NCI-H2107 treated with DMSO at 0.1 percent for 48 hours (cell line): Measurements from ENCODE around the gene CYP2C18.
"Not testable (repeated sequence)": the region's sequence is repeated elsewhere in the genome, so short reads cannot be mapped to it uniquely, and the experiment has no call there.

ENCODE experiments used
- DNase-seq: peaks from one replicate; lab custom pipeline; 2025; ENCODE audit not compliant: unreplicated experiment; lab: John Stamatoyannopoulos, UW

The CYP2C18 gene

DNA sequence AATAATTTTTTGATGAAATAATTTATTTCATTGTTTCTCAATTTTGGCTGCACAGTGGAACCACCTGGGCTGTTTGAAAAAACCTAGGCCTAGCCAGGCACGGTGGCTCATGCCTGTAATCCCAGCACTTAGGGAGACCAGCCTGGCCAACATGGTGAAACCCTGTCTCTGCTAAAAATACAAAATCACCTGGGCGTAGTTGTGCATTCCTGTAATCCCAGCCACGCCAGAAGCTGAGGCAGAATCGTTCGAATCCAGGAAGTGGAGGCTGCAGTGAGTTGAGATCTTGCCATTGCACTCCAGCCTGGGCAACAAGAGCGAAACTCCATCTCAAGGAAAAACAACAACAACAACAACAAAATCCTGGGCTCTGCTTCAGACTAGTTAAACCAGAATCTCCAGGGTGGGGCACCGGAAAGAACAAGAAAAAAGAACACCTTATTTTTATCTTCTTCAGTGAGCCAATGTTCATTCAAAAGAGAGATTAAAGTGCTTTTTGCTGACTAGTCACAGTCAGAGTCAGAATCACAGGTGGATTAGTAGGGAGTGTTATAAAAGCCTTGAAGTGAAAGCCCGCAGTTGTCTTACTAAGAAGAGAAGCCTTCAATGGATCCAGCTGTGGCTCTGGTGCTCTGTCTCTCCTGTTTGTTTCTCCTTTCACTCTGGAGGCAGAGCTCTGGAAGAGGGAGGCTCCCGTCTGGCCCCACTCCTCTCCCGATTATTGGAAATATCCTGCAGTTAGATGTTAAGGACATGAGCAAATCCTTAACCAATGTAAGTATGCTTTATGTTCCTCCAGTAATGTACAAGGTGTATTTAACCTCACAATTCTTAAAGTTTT, at the start of gene CYP2C18:
CYP2C18 (plus strand) TSS at position 516 of the 841 bp plus-strand sequence; CDS start at position 607, 91 bp downstream.
- DNase-seq, result no peak

DNA sequence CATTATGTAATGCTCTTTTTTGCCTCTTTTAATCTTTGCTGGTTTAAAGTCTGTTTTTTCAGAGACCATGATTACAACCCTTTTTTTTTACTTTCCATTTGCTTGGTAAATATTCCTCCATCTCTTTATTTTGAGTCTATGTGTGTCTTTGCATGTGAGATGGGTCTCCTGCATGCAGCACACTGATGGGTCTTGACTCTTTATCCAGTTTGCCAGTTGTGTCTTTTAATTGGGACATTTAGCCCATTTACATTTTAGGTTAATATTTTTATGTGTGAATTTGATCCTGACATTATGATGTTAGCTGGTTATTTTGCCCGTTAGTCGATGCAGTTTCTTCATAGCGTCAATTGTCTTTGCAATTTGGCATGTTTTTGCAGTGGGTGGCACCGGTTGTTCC, 45.4 kb upstream of the CYP2C18 start:
- DNase-seq, result not testable (repeated sequence)

DNA sequence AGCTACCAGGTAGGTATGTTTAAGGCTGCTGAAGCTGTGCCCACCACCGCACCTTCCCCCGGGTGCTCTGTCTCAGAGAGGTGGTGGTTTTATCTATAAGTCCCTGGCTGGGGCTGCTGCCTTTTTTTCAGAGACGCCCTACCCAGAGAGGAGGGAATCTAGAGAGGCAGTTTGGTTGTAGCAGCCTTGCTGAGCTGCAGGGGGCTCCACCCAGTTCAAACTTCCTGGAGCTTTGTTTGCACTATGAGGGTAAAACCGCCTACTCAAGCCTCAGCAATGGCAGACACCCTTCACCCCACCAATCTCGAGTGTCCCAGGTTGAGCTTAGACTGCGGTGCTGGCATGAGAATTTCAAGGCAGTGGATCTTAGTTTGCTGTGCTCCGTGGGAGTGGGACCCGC, 43.6 kb upstream of the CYP2C18 start:
- no peak for DNase-seq

- no peak for DNase-seq
These were observed 43.0 kb upstream of the CYP2C18 start for GRCh38 chr10:94640562-94640961.

GRCh38 chr10:94641480-94641879, 42.0 kb upstream of the CYP2C18 start:
- DNase-seq, result no peak

DNA sequence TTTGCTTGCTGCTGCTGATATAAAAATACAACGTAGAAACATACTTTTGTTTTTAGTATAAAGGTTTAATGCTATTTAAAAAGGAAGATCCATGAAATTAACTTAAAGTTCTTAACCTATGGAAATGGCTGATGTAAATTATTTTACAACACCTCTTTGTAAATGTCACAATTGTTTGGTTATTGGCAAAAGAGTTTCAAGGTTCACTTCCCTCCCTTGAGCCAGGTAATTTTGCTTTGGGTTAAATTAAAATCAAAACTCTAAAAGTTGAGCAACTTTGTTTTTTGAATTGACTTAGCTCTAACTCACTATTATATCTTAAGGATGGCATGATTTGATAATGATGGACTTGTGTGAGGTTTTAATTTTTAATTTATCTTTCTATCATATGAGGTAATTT, 39.2 kb upstream of the CYP2C18 start:
- DNase-seq, result no peak

GRCh38 chr10:94645285-94645684, 38.2 kb upstream of the CYP2C18 start:
- DNase-seq, result no peak

DNA sequence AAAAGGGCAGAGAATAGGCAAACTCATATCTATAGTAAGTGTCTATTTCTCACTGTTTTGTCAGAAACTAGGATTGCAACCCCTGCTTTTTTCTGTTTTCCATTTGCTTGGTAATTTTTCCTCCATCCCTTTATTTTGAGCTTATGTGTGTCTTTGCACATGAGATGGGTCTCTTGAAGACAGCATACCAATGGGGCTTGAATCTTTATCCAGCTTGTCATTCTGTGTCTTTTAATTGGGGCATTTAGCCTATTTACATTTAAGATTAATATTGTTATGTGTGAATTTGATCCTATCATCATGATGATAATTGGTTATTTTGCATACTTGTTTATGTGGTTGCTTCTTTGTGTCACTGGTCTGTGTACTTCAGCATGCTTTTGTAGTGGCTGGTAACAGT, 28.3 kb upstream of the CYP2C18 start:
- DNase-seq, result not testable (repeated sequence)

GRCh38 chr10:94663061-94663460, 20.5 kb upstream of the CYP2C18 start:
- not testable (repeated sequence) for DNase-seq

GRCh38 chr10:94666391-94667102, 17.0 kb upstream of the CYP2C18 start:
- no peak for DNase-seq

- no peak for DNase-seq
These were observed 9.8 kb upstream of the CYP2C18 start for GRCh38 chr10:94673614-94674321.

- DNase-seq, result no peak
These were observed 7.0 kb upstream of the CYP2C18 start for GRCh38 chr10:94676496-94676895.

GRCh38 chr10:94677691-94678090, 5.8 kb upstream of the CYP2C18 start:
- no peak for DNase-seq

- no peak for DNase-seq
These were observed 5.1 kb upstream of the CYP2C18 start for GRCh38 chr10:94678475-94678874.

DNA sequence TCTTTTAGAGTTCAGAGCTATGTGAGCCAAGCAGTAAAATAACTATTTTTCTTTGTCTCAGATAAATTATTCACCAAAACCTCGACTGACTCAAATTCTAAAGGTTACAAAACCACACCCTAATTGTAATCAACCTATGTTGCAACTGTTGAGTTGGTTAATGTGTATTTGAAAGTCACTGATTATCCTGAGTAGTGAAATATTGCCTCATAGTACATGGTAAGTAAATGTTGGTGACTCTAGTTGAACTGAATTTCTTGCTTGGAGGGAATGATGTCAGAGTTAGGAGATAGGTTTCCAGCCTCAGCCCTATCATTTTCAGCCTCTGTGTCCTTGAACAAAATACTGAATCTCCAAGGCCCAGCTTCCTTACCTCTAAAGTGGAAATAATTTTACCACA, 3.0 kb upstream of the CYP2C18 start:
- DNase-seq, result no peak

GRCh38 chr10:94682636-94683035, 893 bp upstream of the CYP2C18 start:
- DNase-seq, result not testable (repeated sequence)

GRCh38 chr10:94687625-94688248, 4.2 kb downstream of the CYP2C18 start:
- DNase-seq, result no peak

- DNase-seq, result no peak
These were observed 22.6 kb downstream of the CYP2C18 start for GRCh38 chr10:94706089-94706488.

DNA sequence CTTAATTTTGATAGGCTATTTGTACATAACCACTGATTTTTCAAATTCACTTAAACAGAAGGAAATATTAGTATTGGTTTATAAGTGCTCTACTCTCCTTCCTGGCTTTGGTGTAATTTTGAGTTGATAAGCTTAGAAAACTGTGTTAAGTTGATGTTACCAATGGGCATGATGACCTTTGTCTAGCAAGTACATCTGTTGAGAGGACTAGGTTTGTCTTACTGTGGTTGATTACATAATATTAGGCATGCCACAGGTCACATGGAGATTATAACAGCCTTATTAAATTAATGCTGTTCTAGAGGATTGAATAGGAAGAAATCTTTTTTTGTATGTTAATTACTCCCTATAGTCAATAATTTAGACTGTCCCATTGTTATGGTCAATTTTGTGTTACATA, 27.0 kb downstream of the CYP2C18 start:
- no peak for DNase-seq

DNA sequence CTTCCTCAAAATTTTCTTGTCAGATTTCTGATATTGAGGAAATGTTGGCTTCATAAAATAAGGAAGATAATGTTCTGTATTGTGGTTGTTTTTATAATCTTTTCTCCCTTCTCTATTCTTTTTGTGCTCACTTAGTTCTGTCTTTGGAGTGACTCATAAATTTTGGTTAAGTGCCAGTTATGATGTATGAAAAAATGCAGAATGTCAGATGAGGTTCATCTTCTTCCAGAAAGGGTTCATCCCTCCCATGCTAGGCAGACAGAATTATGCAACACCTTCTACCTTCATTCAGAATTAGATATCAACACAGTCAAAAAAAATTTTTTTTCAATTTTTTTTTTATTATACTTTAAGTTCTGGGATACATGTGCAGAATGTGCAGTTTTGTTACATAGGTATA, 42.3 kb downstream of the CYP2C18 start:
- no peak for DNase-seq

DNA sequence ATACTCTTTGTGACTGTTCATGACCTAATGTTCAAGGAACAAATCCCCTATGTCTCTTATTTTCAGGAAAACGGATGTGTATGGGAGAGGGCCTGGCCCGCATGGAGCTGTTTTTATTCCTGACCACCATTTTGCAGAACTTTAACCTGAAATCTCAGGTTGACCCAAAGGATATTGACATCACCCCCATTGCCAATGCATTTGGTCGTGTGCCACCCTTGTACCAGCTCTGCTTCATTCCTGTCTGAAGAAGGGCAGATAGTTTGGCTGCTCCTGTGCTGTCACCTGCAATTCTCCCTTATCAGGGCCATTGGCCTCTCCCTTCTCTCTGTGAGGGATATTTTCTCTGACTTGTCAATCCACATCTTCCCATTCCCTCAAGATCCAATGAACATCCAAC, 51.7 kb downstream of the CYP2C18 start:
- DNase-seq, result no peak
